ENCODE data around the gene PLD1.

Gene PLD1

GRCh38 chr3:171765511-171765887, 44.8 kb downstream of the PLD1 start:
- no peak overlapping the region for H3K4me3 ChIP-seq (ENCODE audit: low read depth, low read length)
- TF ChIP-seq, protein P1, sequence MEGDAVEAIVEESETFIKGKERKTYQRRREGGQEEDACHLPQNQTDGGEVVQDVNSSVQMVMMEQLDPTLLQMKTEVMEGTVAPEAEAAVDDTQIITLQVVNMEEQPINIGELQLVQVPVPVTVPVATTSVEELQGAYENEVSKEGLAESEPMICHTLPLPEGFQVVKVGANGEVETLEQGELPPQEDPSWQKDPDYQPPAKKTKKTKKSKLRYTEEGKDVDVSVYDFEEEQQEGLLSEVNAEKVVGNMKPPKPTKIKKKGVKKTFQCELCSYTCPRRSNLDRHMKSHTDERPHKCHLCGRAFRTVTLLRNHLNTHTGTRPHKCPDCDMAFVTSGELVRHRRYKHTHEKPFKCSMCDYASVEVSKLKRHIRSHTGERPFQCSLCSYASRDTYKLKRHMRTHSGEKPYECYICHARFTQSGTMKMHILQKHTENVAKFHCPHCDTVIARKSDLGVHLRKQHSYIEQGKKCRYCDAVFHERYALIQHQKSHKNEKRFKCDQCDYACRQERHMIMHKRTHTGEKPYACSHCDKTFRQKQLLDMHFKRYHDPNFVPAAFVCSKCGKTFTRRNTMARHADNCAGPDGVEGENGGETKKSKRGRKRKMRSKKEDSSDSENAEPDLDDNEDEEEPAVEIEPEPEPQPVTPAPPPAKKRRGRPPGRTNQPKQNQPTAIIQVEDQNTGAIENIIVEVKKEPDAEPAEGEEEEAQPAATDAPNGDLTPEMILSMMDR (IDR thresholded peaks at IDR 0.05; ENCODE audit: borderline replicate concordance, insufficient read depth, low read depth, low read length), result no peak

DNA sequence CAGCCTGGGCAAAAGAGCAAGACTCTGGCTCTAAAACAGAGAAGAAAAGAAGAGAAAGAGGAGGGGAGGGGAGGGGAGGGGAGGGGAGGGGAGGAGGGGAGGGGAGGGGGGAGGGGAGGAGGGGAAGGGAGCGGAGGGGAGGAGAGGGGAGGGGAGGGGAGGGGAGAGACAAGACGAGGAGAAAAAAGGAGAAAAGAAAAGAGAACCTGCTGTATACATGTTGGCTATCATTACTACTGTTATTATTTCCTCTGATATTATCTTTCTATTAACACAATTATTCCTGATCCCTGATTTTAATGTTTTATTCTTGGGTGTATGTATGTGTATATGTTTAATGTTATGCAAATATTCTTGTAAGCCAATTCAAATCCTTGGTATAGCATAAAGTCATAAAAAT, 46.9 kb downstream of the PLD1 start:
- no peak overlapping the region for H3K4me3 ChIP-seq (ENCODE audit: low read depth, low read length)
- TF ChIP-seq, protein P1 (IDR thresholded peaks at IDR 0.05; ENCODE audit: borderline replicate concordance, insufficient read depth, low read depth, low read length), result no peak

DNA sequence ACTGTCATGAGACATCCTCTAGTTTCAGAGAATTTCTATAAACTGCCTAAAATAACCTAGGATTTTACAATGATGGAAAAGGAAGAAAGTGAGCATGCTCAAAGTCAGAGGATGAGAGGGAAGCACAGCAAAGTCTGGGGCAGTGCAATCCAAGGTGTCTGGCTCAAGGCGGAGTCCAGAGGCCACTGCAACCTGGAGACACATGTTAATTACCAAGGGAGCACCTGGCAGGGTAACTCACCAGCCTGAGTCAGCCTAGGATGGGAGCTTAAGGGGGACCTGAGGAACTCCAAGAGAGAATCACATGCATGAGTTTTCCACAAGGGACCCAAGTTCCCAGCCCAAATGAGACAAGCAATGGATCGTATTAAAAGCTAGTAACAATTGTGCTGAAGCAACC, 49.8 kb downstream of the PLD1 start:
- TF ChIP-seq, protein P1 (IDR thresholded peaks at IDR 0.05; ENCODE audit: borderline replicate concordance, insufficient read depth, low read depth, low read length), result no peak
- no peak overlapping the region for H3K4me3 ChIP-seq (ENCODE audit: low read depth, low read length)

DNA sequence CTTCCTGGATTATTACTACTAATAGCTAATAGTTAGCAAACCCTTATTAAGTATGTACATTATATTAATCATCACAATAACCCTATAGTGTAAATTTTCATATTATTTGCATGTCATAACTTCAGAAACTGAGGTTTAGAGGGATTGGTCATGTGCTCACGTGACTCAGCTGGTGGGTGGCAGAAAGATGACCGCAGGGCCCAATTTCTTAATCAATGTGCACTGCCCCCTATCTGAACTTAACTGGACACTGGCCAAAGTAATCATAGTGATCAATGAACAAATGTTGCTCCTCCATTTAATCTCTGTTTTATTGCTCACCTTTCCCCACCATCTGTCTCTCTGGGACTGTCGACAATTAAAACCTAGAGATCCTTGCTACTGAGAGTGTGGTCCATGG, 52.2 kb downstream of the PLD1 start:
- TF ChIP-seq, protein P1 (IDR thresholded peaks at IDR 0.05; ENCODE audit: borderline replicate concordance, insufficient read depth, low read depth, low read length), result no peak
- no peak overlapping the region for H3K4me3 ChIP-seq (ENCODE audit: low read depth, low read length)

GRCh38 chr3:171757361-171758034, 52.8 kb downstream of the PLD1 start:
- TF ChIP-seq, protein P1 (IDR thresholded peaks at IDR 0.05; ENCODE audit: borderline replicate concordance, insufficient read depth, low read depth, low read length), result no peak
- H3K4me3 ChIP-seq (ENCODE audit: low read depth, low read length), result no peak overlapping the region

DNA sequence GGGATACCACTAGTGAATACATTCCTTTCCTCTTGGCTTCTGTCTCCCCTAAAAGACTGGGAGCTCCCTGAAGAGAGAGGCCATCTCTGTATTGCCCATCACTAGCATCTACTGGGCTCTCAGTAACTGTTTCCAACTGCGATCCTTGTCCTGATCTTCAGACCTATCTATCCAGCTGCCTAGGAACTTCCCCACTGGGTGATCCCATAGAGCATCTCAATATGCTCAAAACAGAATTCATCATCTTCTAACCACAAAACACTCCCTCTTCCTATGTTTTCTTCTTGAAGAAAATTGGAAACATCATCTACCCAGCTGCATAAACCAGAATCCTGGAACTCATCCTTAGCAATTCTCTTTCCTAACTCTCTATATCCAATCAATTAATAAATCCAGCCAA, 54.6 kb downstream of the PLD1 start:
- TF ChIP-seq, protein P1 (IDR thresholded peaks at IDR 0.05; ENCODE audit: borderline replicate concordance, insufficient read depth, low read depth, low read length), result no peak

GRCh38 chr3:171755015-171755589, 55.2 kb downstream of the PLD1 start:
- TF ChIP-seq, protein P1 (IDR thresholded peaks at IDR 0.05; ENCODE audit: borderline replicate concordance, insufficient read depth, low read depth, low read length), result no peak
- no peak overlapping the region for H3K4me3 ChIP-seq (ENCODE audit: low read depth, low read length)

More for the DNA sequence above, 54.6 kb downstream of the PLD1 start:
- H3K4me3 ChIP-seq (ENCODE audit: low read depth, low read length), result no peak overlapping the region

All from GM12875 (cell line).